Measurements from ENCODE around the gene TTLL5.
A peak's percentile ranks its signal among the peaks of the same experiment; 100 is the strongest.

The TTLL5 gene

GRCh38 chr14:75732888-75733287 is 71.8 kb downstream of the TTLL5 start:
- no peak for DNase-seq (ENCODE audit: low read depth in 2 of 2)

GRCh38 chr14:75734854-75735253 is 73.8 kb downstream of the TTLL5 start:
- no peak for DNase-seq (ENCODE audit: low read depth in 2 of 2)

GRCh38 chr14:75736845-75737485 is 75.9 kb downstream of the TTLL5 start:
- DNase-seq (ENCODE audit: low read depth in 2 of 2): no peak

- DNase-seq (ENCODE audit: low read depth in 2 of 2): no peak
These were observed 77.1 kb downstream of the TTLL5 start for GRCh38 chr14:75738192-75738591.

GRCh38 chr14:75742867-75743266 is 81.8 kb downstream of the TTLL5 start:
- DNase-seq (ENCODE audit: low read depth in 2 of 2): no peak

GRCh38 chr14:75747899-75748298 is 86.9 kb downstream of the TTLL5 start:
- no peak for DNase-seq (ENCODE audit: low read depth in 2 of 2)

- no peak for DNase-seq (ENCODE audit: low read depth in 2 of 2)
These were observed 87.3 kb downstream of the TTLL5 start for GRCh38 chr14:75748336-75748735.

GRCh38 chr14:75751296-75751695 is 90.2 kb downstream of the TTLL5 start:
- DNase-seq (ENCODE audit: low read depth in 2 of 2): peak; percentile 39 to 54

GRCh38 chr14:75752086-75752485 is 91.0 kb downstream of the TTLL5 start:
- DNase-seq (ENCODE audit: low read depth in 2 of 2): no peak

GRCh38 chr14:75752907-75753594 is 92.0 kb downstream of the TTLL5 start:
- DNase-seq (ENCODE audit: low read depth in 2 of 2): peak; percentile 15 to 17

- no peak for DNase-seq (ENCODE audit: low read depth in 2 of 2)
These were observed 92.7 kb downstream of the TTLL5 start for GRCh38 chr14:75753696-75754095.

- no peak for DNase-seq (ENCODE audit: low read depth in 2 of 2)
These were observed 96.8 kb downstream of the TTLL5 start for GRCh38 chr14:75757644-75758402.

GRCh38 chr14:75764020-75764419 is 103.0 kb downstream of the TTLL5 start:
- DNase-seq (ENCODE audit: low read depth in 2 of 2): no peak

GRCh38 chr14:75769047-75769685 is 108.1 kb downstream of the TTLL5 start:
- no peak for DNase-seq (ENCODE audit: low read depth in 2 of 2)

GRCh38 chr14:75770635-75771034 is 109.6 kb downstream of the TTLL5 start:
- DNase-seq (ENCODE audit: low read depth in 2 of 2): no peak

GRCh38 chr14:75771595-75771994 is 110.5 kb downstream of the TTLL5 start:
- no peak for DNase-seq (ENCODE audit: low read depth in 2 of 2)

- DNase-seq (ENCODE audit: low read depth in 2 of 2): no peak
These were observed 112.0 kb downstream of the TTLL5 start for GRCh38 chr14:75773046-75773445.

- DNase-seq (ENCODE audit: low read depth in 2 of 2): no peak
These were observed 120.0 kb downstream of the TTLL5 start for GRCh38 chr14:75781096-75781495.

GRCh38 chr14:75783184-75783583 is 122.1 kb downstream of the TTLL5 start:
- DNase-seq (ENCODE audit: low read depth in 2 of 2): no peak

- DNase-seq (ENCODE audit: low read depth in 2 of 2): no peak
These were observed 122.7 kb downstream of the TTLL5 start for GRCh38 chr14:75783602-75784313.

GRCh38 chr14:75784314-75784686 is 123.3 kb downstream of the TTLL5 start:
- no peak for DNase-seq (ENCODE audit: low read depth in 2 of 2)

GRCh38 chr14:75793806-75794205 is 132.8 kb downstream of the TTLL5 start:
- DNase-seq (ENCODE audit: low read depth in 2 of 2): no peak

Data from fibroblast of skin of left biceps (primary cell).